Loucy (cell line): ENCODE measurements around the gene ADCY7.

Source experiments
- EZH2phosphoT487 ChIP-seq: fragments of 200-600 bp; IDR thresholded peaks from 2 replicates; pipeline ENCODE4 v1.6.1; 2018; ENCODE audit warnings: antibody characterized with exemption, mild to moderate bottlenecking, moderate library complexity, borderline replicate concordance
- TF ChIP-seq, protein P1 (sequence below): fragments of 200-600 bp; sonication (generic); conservative IDR thresholded peaks from 2 replicates; pipeline ENCODE4 v1.5.1; 2014; ENCODE audit warnings: mild to moderate bottlenecking, antibody characterized with exemption, low read length

DNA sequence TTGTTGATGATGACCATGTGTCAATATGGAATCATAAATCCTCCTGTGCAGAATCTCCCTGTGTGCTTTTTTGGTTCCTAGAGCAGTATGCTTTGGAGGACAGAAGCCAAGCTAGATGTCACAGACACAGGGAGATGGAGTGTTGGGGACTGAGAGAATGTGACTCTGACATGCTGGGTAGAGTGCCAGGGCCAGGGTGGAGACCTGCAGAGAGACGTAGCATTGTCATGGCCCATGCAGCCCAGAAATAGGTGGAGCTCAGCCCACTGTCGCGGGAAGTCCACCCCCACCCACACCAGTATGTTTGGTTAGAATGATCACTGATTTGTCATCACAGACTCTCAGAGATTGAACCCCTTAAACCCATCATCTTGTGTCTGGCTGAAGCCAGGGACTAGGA lies 39.2 kb upstream of the ADCY7 start:
- TF ChIP-seq, protein P1, sequence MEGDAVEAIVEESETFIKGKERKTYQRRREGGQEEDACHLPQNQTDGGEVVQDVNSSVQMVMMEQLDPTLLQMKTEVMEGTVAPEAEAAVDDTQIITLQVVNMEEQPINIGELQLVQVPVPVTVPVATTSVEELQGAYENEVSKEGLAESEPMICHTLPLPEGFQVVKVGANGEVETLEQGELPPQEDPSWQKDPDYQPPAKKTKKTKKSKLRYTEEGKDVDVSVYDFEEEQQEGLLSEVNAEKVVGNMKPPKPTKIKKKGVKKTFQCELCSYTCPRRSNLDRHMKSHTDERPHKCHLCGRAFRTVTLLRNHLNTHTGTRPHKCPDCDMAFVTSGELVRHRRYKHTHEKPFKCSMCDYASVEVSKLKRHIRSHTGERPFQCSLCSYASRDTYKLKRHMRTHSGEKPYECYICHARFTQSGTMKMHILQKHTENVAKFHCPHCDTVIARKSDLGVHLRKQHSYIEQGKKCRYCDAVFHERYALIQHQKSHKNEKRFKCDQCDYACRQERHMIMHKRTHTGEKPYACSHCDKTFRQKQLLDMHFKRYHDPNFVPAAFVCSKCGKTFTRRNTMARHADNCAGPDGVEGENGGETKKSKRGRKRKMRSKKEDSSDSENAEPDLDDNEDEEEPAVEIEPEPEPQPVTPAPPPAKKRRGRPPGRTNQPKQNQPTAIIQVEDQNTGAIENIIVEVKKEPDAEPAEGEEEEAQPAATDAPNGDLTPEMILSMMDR, result no peak
- TF ChIP-seq EZH2phosphoT487, result no peak
